Glutamatergic neuron (in vitro differentiated cells): ENCODE results near the gene RBFOX1. TPM values are rescaled to one million over a fixed set of nuclear protein-coding genes. Genes with fewer than 3 reads are reported as not detected.

ENCODE experiments used
- DNase-seq: peaks from one replicate; pipeline ENCODE4 v3.0.0; 2022
- H3K27ac Mint-ChIP-seq: one replicate; pipeline ENCODE4 v1.8.0; 2020; ENCODE audit warnings: mild to moderate bottlenecking, mixed read lengths, inconsistent platforms; ENCODE audit not compliant: unreplicated experiment
- H3K27me3 Mint-ChIP-seq: one replicate; pipeline ENCODE4 v1.8.0; 2020; ENCODE audit warnings: mild to moderate bottlenecking, moderate library complexity, mixed read lengths, inconsistent platforms; ENCODE audit not compliant: unreplicated experiment
- H3K36me3 Mint-ChIP-seq: one replicate; pipeline ENCODE4 v1.8.0; 2020; ENCODE audit warnings: mild to moderate bottlenecking, mixed read lengths, inconsistent platforms; ENCODE audit not compliant: unreplicated experiment
- H3K4me1 Mint-ChIP-seq: one replicate; pipeline ENCODE4 v1.8.0; 2020; ENCODE audit warnings: mild to moderate bottlenecking, low read depth, mixed read lengths, inconsistent platforms; ENCODE audit not compliant: unreplicated experiment
- H3K4me3 Mint-ChIP-seq: one replicate; pipeline ENCODE4 v1.8.0; 2020; ENCODE audit warnings: mild to moderate bottlenecking, mixed read lengths, inconsistent platforms; ENCODE audit not compliant: unreplicated experiment
- H3K9me3 Mint-ChIP-seq: one replicate; pipeline ENCODE4 v1.8.0; 2020; ENCODE audit warnings: mild to moderate bottlenecking, moderate library complexity, mixed read lengths, inconsistent platforms; ENCODE audit not compliant: unreplicated experiment
- CTCF ChIP-seq: fragments of 200-600 bp; sonication (generic); IDR thresholded peaks from one replicate; pipeline ENCODE4 v1.5.0; 2021; ENCODE audit not compliant: partially characterized antibody, unreplicated experiment
- total RNA-seq: library from RNA; stranded (reverse); fragmentation: NEBNext Ultra II Directional; extraction: Animal tissue kit (Norgen Biotek cat#: 25700); gene quantifications from one replicate; pipeline ENCODE4 v1.2.1, GENCODE V29; 2021; ENCODE audit not compliant: unreplicated experiment

The RBFOX1 gene
- total RNA-seq, 1 donor from 2014 or later: 30.5 TPM

DNA sequence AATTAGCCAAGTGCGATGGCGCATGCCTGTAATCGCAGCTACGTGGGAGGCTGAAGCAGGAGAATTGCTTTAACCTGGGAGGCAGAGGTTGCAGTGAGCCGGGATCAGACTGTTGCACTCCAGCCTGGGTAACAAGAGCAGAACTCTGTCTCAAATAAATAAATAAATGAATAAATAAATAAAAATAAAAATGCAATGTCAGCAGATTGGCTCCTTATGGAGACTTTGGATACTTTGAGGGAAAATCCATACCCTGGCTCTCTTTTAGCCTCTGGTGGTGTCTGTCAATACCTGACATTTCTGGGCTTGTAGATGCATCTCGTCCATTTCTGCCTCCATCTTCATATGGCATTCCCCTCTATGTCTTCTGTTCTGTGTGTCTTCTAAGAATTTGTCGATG, 66.7 kb downstream of the RBFOX1 start:
- Mint-ChIP-seq H3K27ac (no peak overlapping the region), H3K4me3 (no peak overlapping the region), H3K27me3 (no peaks in the 10 kb centered on the region), H3K9me3 (peaks cover 7% of the 10 kb centered on the region), H3K4me1 (peaks cover 4% of the 10 kb centered on the region), H3K36me3 (no peaks in the 10 kb centered on the region)
- TF ChIP-seq CTCF: no peak
- DNase-seq: no peak

DNA sequence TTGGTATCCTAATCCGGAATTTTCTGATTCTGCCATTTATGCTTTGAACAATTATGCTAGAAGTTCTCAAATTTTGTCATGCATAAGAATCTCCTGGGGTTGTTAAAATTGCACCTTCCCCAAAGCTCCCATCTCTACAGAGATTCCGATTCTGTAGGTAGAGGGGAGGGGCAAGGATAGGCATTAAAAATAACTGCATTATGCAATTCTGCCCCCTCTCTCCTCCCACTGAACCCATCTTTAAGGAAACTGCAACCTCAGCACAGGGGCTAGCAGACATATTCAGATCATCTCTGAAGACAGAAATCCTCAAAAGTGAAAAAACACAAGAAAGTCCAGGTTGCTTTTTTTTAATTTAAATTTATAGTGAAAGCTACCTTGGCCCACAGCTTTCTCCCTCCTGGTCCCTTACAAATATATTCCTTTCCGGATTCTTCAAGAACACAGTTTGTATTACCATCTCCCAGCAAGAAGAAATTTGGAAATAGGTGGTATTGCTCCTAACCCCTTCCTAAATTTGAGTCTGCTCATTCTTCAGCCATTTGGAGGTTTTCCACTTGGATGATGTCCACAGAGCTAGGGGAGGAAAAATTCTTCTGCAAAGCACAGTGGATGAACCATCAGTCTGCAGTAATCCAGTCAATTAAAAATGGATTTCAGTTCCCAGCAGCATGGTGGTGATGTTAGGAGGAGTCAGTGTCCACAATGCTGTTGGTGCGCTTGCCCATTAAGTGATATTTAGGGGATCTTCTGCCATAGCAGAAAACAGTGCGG, 67.7 kb downstream of the RBFOX1 start:
- H3K36me3 Mint-ChIP-seq: no peaks in the 10 kb centered on the region

GRCh38 chr16:7404217-7404616, 71.6 kb downstream of the RBFOX1 start:
- no peak for DNase-seq
- H3K9me3 Mint-ChIP-seq: peaks cover 4% of the 10 kb centered on the region
- no peaks in the 10 kb centered on the region for H3K27me3 Mint-ChIP-seq
- peaks cover 2% of the 10 kb centered on the region for H3K4me1 Mint-ChIP-seq
- H3K36me3 Mint-ChIP-seq: no peaks in the 10 kb centered on the region
- H3K4me3 Mint-ChIP-seq: no peak overlapping the region
- no peak overlapping the region for H3K27ac Mint-ChIP-seq
- TF ChIP-seq CTCF: no peak

More for the DNA sequence above, 67.7 kb downstream of the RBFOX1 start:
- DNase-seq: no peak
- Mint-ChIP-seq H3K27ac (no peak overlapping the region), H3K9me3 (peaks cover 4% of the 10 kb centered on the region), H3K4me3 (no peak overlapping the region), H3K4me1 (peaks cover 4% of the 10 kb centered on the region), H3K27me3 (no peaks in the 10 kb centered on the region)
- no peak for TF ChIP-seq CTCF

DNA sequence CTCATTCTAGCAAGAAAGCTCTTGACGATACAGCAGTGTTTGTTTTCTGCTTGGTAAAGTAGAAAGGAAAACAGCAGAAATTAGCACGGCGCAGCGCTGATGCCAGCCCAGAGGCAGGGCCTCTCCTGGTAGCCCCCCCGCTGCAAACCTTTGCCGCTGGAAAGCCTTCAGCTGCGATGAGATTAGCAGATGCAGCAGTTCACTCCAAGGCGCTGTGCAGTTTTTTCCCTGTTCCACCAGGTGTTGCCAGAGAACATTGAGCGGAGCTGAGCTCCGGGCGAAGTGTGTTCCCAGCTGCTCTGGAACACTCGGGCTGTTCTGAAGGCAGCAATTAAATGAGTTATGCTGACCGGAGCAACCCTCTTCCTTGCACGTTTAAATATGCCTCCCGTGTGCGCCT, 72.5 kb downstream of the RBFOX1 start:
- Mint-ChIP-seq H3K4me3 (no peak overlapping the region), H3K4me1 (peaks cover 2% of the 10 kb centered on the region), H3K27ac (no peak overlapping the region), H3K36me3 (no peaks in the 10 kb centered on the region), H3K27me3 (peaks cover 2% of the 10 kb centered on the region), H3K9me3 (peaks cover 4% of the 10 kb centered on the region)
- peak; percentile 29 for TF ChIP-seq CTCF
- peak; percentile 54 for DNase-seq

DNA sequence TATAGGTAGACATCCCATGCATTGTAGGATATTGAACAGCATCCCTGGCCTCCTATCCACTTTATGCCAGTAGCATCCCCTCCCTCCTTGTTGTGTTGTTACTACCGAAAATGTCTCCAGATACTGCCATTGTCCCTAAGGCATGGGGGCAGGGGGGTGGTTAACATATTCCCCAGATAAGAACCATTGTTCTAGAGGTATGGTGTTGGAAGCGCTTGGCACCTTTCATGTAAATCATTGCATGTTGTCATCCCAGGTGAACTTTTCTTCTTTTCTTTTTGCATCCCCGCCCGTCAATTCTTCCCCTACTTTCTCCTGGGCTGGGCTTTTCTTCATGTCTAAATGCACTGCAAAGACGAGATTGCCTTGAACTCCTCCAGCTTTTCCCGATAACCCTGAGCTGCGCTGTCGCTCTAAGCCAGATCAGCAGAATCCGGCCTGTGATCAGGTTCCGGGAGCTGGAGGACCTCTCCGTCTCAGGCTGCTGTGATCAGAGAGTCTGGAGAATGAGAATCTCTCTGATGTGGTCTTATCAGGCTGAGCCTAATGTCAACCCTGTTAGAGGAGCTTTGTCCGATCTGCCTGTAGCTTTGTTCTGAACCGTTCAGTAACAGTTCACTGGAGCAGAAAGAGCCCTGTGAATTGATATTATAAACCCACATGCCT, 76.2 kb downstream of the RBFOX1 start:
- no peak for TF ChIP-seq CTCF
- no peak overlapping the region for H3K27ac Mint-ChIP-seq
- H3K27me3 Mint-ChIP-seq: peaks cover 5% of the 10 kb centered on the region
- peaks cover 2% of the 10 kb centered on the region for H3K4me1 Mint-ChIP-seq
- DNase-seq: no peak
- H3K4me3 Mint-ChIP-seq: no peak overlapping the region
- H3K36me3 Mint-ChIP-seq: no peaks in the 10 kb centered on the region
- peaks cover 6% of the 10 kb centered on the region for H3K9me3 Mint-ChIP-seq
